ENCODE data around the gene SMC2.

The SMC2 gene

GRCh38 chr9:104104360-104104759 lies 10.3 kb downstream of the SMC2 start:
- no peak for DNase-seq (ENCODE audit: low spot score)

- no peak for DNase-seq (ENCODE audit: low spot score)
These were observed 13.7 kb downstream of the SMC2 start for GRCh38 chr9:104107799-104108198.

GRCh38 chr9:104108315-104108714 lies 14.2 kb downstream of the SMC2 start:
- DNase-seq (ENCODE audit: low spot score) = no peak

- no peak for DNase-seq (ENCODE audit: low spot score)
These were observed 16.4 kb downstream of the SMC2 start for GRCh38 chr9:104110509-104110908.

GRCh38 chr9:104118916-104119315 lies 24.8 kb downstream of the SMC2 start:
- no peak for DNase-seq (ENCODE audit: low spot score)

GRCh38 chr9:104121022-104121421 lies 26.9 kb downstream of the SMC2 start:
- DNase-seq (ENCODE audit: low spot score) = no peak

GRCh38 chr9:104138243-104138868 lies 44.2 kb downstream of the SMC2 start:
- DNase-seq (ENCODE audit: low spot score) = no peak

- no peak for DNase-seq (ENCODE audit: low spot score)
These were observed 48.9 kb downstream of the SMC2 start for GRCh38 chr9:104142799-104143549.

- DNase-seq (ENCODE audit: low spot score) = no peak
These were observed 49.4 kb downstream of the SMC2 start for GRCh38 chr9:104143550-104143910.

GRCh38 chr9:104144336-104144735 lies 50.2 kb downstream of the SMC2 start:
- DNase-seq (ENCODE audit: low spot score) = no peak

- DNase-seq (ENCODE audit: low spot score) = no peak
These were observed 79.0 kb downstream of the SMC2 start for GRCh38 chr9:104173067-104173466.

- DNase-seq (ENCODE audit: low spot score) = no peak
These were observed 83.0 kb downstream of the SMC2 start for GRCh38 chr9:104177003-104177611.

- no peak for DNase-seq (ENCODE audit: low spot score)
These were observed 83.6 kb downstream of the SMC2 start for GRCh38 chr9:104177676-104178075.

Data from CD4-positive, alpha-beta T cell treated with Interleukin-6 at 100 ng/mL for 8 hours (primary cell).